Superior temporal gyrus (tissue), 1 donor: Measurements from ENCODE around the gene ACP1.
"Not testable (repeated sequence)": the region's sequence is repeated elsewhere in the genome, so short reads cannot be mapped to it uniquely, and the experiment has no call there.

Source experiments
- DNase-seq: peaks from one replicate; pipeline ENCODE4 v3.0.0-alpha.2; 2016; ENCODE audit errors: extremely low spot score

The ACP1 gene

GRCh38 chr2:310994-311393 lies 46.2 kb downstream of the ACP1 start:
- DNase-seq: no peak

GRCh38 chr2:313991-314390 lies 49.2 kb downstream of the ACP1 start:
- no peak for DNase-seq

GRCh38 chr2:314561-315336 lies 50.0 kb downstream of the ACP1 start:
- no peak for DNase-seq

- DNase-seq: not testable (repeated sequence)
Observed at GRCh38 chr2:315925-316324, 51.2 kb downstream of the ACP1 start.

- DNase-seq: no peak
Observed at GRCh38 chr2:316381-316780, 51.6 kb downstream of the ACP1 start.

GRCh38 chr2:317501-318424 lies 53.0 kb downstream of the ACP1 start:
- peak; percentile 30 for DNase-seq

- no peak for DNase-seq
Observed at GRCh38 chr2:319059-319600, 54.4 kb downstream of the ACP1 start.

- no peak for DNase-seq
Observed at GRCh38 chr2:320561-320960, 55.8 kb downstream of the ACP1 start.

GRCh38 chr2:322326-322725 lies 57.6 kb downstream of the ACP1 start:
- DNase-seq: no peak

GRCh38 chr2:323035-323434 lies 58.3 kb downstream of the ACP1 start:
- DNase-seq: no peak
